GM15510 (cell line): Measurements from ENCODE around the gene NTNG2.
A peak's percentile ranks its signal among the peaks of the same experiment; 100 is the strongest.

Source experiments
- POLR2A ChIP-seq: IDR thresholded peaks from 3 replicates; pipeline ENCODE4 v1.6.1; 2011; ENCODE audit warnings: borderline replicate concordance; ENCODE audit not compliant: insufficient read length; ENCODE audit errors: extremely low read depth

The NTNG2 gene

DNA sequence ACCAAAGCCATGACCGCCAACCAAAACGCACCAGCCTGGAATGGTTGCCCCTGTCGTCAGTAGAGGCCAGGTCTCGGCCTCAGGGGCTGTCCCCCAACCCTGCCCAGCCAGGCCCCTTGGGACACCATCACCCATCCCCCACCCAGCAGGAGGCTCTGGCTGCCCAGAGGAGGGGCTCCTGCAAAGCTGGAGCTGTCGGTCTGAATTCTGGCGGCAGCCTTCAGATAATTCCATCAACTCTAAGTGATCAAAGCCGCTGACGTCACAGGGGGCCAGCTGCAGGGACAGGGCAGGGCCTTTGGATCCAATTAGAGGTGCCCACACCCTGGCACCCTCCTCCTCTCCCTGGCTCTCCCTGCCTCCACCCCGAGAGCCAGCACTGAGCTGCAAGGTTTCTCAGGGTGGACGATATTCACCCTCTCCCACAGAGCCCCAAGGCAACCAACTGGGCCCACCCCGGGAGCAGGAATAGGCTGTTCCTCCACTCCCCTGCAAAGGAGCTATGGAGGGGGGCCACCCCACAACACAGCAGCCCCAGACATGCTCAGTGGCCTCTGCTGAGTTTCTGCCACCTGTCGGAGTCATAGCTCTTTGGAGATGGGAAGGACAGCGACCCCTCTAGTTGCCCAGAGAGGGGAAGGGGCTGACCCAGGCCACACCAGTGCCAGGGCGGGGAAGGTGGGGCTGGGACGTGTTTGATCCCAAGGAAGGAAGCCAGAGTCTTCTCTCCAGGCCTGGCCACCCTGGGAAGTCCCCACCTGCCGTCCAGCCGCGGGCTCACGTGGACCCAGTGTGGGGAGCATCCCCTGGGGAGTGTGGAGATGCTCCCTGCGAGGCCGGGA is 78.4 kb downstream of the NTNG2 start:
- TF ChIP-seq POLR2A: no peak

DNA sequence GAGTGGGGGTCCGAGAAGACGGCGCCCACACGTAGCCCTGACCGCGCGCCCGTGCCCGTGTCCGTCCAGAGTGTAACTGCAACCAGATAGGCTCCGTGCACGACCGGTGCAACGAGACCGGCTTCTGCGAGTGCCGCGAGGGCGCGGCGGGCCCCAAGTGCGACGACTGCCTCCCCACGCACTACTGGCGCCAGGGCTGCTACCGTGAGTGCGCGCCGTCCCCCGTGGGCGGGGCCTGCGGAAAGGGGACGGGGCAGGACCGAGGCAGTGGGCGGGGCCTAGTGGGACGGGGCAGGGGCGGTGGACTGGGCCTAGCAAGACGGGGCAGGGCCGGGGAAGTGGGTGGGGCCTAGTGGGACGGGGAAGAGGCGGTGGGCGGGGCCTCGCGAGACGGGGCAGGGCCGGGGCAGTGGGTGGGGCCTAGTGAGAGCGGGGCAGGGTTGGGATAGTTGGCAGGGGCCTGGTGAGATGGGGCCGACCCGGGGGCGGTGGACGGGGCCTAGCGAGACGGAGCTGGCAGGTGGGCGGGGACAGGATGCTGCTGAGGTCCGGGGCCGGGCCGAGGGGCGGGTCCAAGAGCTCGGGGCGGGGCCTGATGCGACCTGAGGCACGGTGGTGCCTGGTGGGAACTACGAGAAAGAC is 79.1 kb downstream of the NTNG2 start:
- TF ChIP-seq POLR2A: no peak

DNA sequence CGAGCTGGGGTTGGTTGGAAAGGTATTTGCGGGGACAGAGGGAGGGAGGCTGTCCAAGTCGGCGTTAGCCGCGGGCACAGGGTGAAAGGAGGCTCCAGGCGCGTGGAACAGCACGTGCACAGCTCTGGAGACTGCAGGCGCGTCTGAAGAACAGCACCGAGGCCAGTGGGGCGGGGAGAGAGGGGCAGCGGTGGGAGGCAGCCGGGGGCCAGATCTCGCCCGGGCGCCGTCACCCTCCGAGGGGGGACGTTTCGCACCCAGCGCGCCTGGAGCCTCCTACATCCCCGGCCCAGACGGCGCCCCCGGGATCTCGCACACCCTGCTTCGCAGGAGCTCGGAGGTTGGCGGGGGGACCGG is 79.6 kb downstream of the NTNG2 start:
- peak; percentile 27 for TF ChIP-seq POLR2A

GRCh38 chr9:132241840-132242620 is 80.2 kb downstream of the NTNG2 start:
- no peak for TF ChIP-seq POLR2A

- no peak for TF ChIP-seq POLR2A
Observed at GRCh38 chr9:132242621-132243155, 80.8 kb downstream of the NTNG2 start.

- no peak for TF ChIP-seq POLR2A
Observed at GRCh38 chr9:132243156-132244074, 81.6 kb downstream of the NTNG2 start.

DNA sequence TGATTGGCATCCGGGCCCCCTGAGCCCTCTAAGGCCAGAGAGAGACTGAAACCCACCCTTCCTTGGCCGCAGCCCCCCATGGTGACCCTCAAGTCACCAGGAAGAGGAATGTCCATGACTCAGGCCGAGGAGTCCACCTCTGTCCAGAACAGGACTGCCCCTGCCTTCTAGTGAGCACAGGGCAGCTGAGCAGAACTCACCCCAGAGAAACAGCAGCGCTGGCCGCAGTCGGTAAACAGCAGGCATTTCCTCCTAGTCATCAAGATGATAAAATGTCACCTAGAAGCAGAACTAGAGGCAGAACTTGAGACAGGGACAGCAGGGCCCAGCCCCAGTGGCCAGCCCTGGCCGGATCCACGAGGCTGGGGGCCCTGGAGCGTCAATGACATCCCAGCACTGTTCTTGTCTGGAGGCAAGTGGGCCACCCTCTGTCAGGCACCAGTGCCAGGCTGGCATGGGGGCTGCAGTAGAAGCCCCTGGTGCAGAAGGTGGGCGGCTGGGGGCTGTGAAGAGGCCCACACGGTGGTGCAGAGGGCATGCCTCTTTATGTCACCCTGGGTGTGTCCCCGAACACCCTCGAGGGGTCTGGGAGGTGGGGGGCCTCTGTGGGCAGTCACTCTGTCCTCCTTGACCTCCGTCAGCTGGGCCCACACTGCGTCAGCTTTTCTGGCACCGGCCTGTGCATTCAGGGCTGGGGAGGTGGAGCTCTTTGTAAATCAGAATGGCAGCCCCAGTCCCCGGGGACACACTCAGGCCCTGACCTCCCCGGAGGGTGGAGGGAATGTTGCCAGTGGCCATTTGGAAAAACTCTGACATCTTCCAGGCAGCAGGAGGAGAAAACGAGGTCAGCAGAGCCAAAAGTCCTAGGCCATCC is 83.0 kb downstream of the NTNG2 start:
- no peak for TF ChIP-seq POLR2A

DNA sequence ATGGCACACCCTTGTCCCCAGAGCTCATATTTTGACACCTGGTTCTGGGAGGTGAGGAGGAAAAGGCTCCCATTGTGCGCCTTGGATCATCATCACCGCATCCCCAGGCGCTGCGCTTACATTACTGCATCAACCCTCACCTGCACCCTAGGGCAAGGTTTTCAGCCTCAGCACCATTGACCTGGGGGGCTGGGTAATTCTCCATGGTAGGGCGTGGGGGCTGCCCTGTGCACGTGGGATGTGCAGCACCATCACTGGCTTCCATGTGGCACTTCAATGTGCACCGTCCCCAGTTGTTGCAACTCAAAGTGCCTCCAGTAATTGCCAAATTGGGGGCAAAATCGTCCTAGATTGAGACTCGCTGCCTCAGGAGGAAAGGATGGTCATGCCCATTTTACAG is 83.6 kb downstream of the NTNG2 start:
- no peak for TF ChIP-seq POLR2A

DNA sequence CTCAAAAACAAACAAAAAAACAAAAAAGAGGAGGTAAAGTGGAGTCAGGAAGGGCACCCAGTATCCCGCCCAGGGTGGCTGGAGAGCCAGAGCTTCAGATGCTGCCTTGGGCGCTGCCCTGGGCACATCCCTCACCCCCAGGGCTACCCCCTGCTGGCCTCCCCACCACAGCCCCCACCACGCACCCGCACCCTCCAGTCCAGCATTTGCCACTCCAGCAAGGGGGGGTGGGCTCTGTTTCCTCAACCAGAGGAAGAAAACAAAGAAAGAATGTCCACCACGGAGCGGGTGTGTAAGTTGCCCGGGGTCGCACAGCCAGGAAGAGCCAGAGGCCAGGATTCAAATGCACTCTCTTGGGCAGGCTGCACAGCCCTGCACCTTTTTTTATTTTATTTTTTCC is 86.1 kb downstream of the NTNG2 start:
- TF ChIP-seq POLR2A: no peak

DNA sequence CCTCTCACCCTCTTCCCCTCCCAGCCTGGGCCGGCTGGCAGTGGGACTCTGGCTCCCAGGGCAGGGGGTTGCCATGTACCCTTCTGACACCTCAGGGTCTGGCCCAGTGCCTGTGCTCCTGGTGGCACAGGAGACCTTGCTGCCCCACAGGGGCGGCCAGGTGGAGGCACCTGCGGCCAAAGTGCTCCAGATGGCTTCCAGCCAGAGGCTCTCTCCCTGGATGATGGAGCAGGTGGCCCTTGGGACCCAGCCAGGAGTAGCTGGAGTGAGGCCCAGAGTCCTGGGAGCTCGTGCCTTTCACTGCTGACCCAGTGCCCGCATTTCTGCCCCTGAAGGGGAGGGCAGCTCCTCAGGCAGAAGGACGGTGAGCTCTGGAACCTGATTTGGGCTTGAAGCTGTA is 87.3 kb downstream of the NTNG2 start:
- TF ChIP-seq POLR2A: no peak

DNA sequence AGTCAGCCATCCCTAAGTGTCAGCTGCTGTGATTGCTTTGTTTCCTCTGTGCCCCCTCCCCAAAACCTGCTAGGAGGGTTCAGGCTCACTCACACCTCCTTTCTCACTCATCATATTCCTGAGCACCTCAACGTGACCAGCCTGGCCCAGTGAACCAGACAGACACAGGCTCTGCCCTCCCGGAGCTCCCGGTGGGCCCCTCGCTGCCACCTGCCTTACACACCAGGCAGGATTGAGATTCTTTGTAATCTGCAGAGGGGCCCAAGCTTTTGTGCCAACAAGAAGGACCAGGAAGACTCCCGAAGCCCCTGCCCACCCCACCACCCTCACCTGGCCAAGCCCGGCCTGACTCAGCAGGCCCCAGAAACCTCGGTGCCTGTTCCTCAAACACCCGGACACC is 87.8 kb downstream of the NTNG2 start:
- no peak for TF ChIP-seq POLR2A

- no peak for TF ChIP-seq POLR2A
Observed at GRCh38 chr9:132250324-132251262, 88.7 kb downstream of the NTNG2 start.
